HCT116 (cell line): ENCODE results near the gene EXOC6B. TPM values are rescaled to one million over a fixed set of nuclear protein-coding genes. Genes with fewer than 3 reads are reported as not detected.

Experiments
- ATAC-seq: fragments of 200-7000 bp; cut with Tn5 transposase; 2 replicates; pipeline ENCODE4 v1.9.1; 2020; ENCODE audit warnings: mild to moderate bottlenecking, moderate library complexity
- BruUV-seq: library from RNA; stranded (reverse); fragments of 400-500 nt; replicated peaks from 2 replicates; lab custom pipeline; 2021; lab: Mats Ljungman, UMichigan
- CTCF ChIA-PET: fragments of 300-600 bp; sonication (Branson Sonifier 250); formaldehyde crosslinking; loops from one replicate; lab custom pipeline; 2021; ENCODE audit warnings: antibody characterized with exemption; lab: Charles Lee
- POLR2A ChIA-PET: fragments of 300-600, 350-600 bp; sonication (Branson Sonifier 250); formaldehyde crosslinking; loops from one replicate; lab custom pipeline; 2021; ENCODE audit warnings: antibody characterized with exemption; lab: Charles Lee
- RAD21 ChIA-PET, 2 experiments: fragments of 300-600 bp; sonication (Branson Sonifier 250); formaldehyde crosslinking; loops; one replicate each; lab custom pipeline; 2023; ENCODE audit warnings: low total read pairs in 2 of 2; ENCODE audit not compliant: uncharacterized antibody in 2 of 2, unreplicated experiment in 2 of 2, low non-redundant PET in 1 of 2; lab: Charles Lee
- DNase-seq: peaks from one replicate; pipeline ENCODE4 v3.0.0-alpha.2; 2010; ENCODE audit warnings: low read depth, low spot score
- H2AFZ ChIP-seq: fragments of 200-600 bp; shearing (Covaris generic), sonication (generic); 2 replicates; pipeline ENCODE4 v1.6.1; 2017; ENCODE audit warnings: low read depth, mixed run types, mixed read lengths, antibody characterized with exemption, low read length; ENCODE audit not compliant: poor library complexity, severe bottlenecking
- H3K27ac ChIP-seq: 2 replicates; pipeline ENCODE4 v1.5.1; 2012; ENCODE audit warnings: low read depth, low read length
- H3K27me3 ChIP-seq: fragments of 200-600 bp; sonication (generic); 2 replicates; pipeline ENCODE4 v1.6.1; 2016; ENCODE audit warnings: mixed run types, low read length, mixed read lengths; ENCODE audit not compliant: insufficient read depth
- H3K36me3 ChIP-seq, 2 experiments: fragments of 200-500 bp in 1 of 2; fragments of 200-600 bp in 1 of 2; sonication (Bioruptor generic) in 1 of 2; sonication (generic) in 1 of 2; 2 replicates each; pipeline versions ENCODE4 v1.5.1 to v1.6.1; 2014 to 2016; ENCODE audit warnings: low read length in 2 of 2, inconsistent platforms in 1 of 2, mixed read lengths in 1 of 2, mixed run types in 1 of 2; ENCODE audit not compliant: insufficient read depth in 2 of 2, control insufficient read depth in 1 of 2
- H3K4me1 ChIP-seq, 2 experiments: fragments of 200-600 bp in 1 of 2; sonication (generic) in 1 of 2; 2 replicates each; pipeline versions ENCODE4 v1.5.1 to v1.6.1; 2012 to 2017; ENCODE audit warnings: low read length in 2 of 2, inconsistent platforms in 1 of 2, mild to moderate bottlenecking in 1 of 2, mixed read lengths in 1 of 2, mixed run types in 1 of 2, moderate library complexity in 1 of 2; ENCODE audit not compliant: insufficient read depth in 2 of 2, control insufficient read depth in 1 of 2
- H3K4me2 ChIP-seq: fragments of 200-600 bp; sonication (generic); 2 replicates; pipeline ENCODE4 v1.6.1; 2017; ENCODE audit warnings: mixed run types, low read length, mixed read lengths
- H3K4me3 ChIP-seq, 2 experiments: fragments of 200-600 bp in 1 of 2; sonication (generic) in 1 of 2; replicated peaks in 1 of 2; 2 replicates each; pipeline ENCODE4 v1.5.1; 2011 to 2016; ENCODE audit warnings: low read length in 2 of 2, control low read depth in 1 of 2, low read depth in 1 of 2, mild to moderate bottlenecking in 1 of 2, mixed read lengths in 1 of 2, mixed run types in 1 of 2
- H3K79me2 ChIP-seq: fragments of 200-600 bp; sonication (generic); 2 replicates; pipeline ENCODE4 v1.6.1; 2017; ENCODE audit warnings: mild to moderate bottlenecking, mixed run types, low read length, moderate library complexity, mixed read lengths; ENCODE audit not compliant: insufficient read depth
- H3K9ac ChIP-seq: fragments of 200-600 bp; sonication (generic); 2 replicates; pipeline ENCODE4 v1.6.1; 2016; ENCODE audit warnings: low read length, mixed read lengths
- H3K9me2 ChIP-seq: fragments of 200-600 bp; sonication (generic), shearing (Covaris generic); 2 replicates; pipeline ENCODE4 v1.6.1; 2017; ENCODE audit warnings: mixed run types, mild to moderate bottlenecking, moderate library complexity; ENCODE audit not compliant: insufficient read depth
- H3K9me3 ChIP-seq, 2 experiments: fragments of 200-500 bp in 1 of 2; fragments of 200-600 bp in 1 of 2; sonication (Bioruptor generic) in 1 of 2; sonication (generic) in 1 of 2; 2 replicates each; pipeline ENCODE4 v1.6.1; 2014 to 2017; ENCODE audit warnings: low read length in 2 of 2, mixed read lengths in 2 of 2, inconsistent platforms in 1 of 2, low read depth in 1 of 2, mild to moderate bottlenecking in 1 of 2, mixed run types in 1 of 2, moderate library complexity in 1 of 2; ENCODE audit not compliant: control insufficient read depth in 1 of 2, insufficient read depth in 1 of 2
- H4K20me1 ChIP-seq: fragments of 200-600 bp; sonication (generic), shearing (Covaris generic); 2 replicates; pipeline ENCODE4 v1.6.1; 2017; ENCODE audit warnings: mixed run types, mild to moderate bottlenecking, moderate library complexity; ENCODE audit not compliant: insufficient read depth
- CBX3 ChIP-seq: IDR thresholded peaks from 2 replicates; pipeline ENCODE4 v1.6.1; 2012; ENCODE audit warnings: low read depth
- POLR2A ChIP-seq: IDR thresholded peaks from 2 replicates; pipeline ENCODE4 v1.7.0; 2011; ENCODE audit warnings: borderline replicate concordance; ENCODE audit not compliant: insufficient read depth, insufficient read length; ENCODE audit errors: extremely low read depth
- RAD21 ChIP-seq: IDR thresholded peaks from 2 replicates; pipeline ENCODE4 v1.6.1; 2012; ENCODE audit warnings: low read depth, mild to moderate bottlenecking
- SIN3A ChIP-seq: IDR thresholded peaks from 2 replicates; pipeline ENCODE4 v1.6.1; 2012; ENCODE audit warnings: low read depth
- intact Hi-C: fragments of 100-400 bp; cut with micrococcal nuclease; formaldehyde crosslinking; loops from 2 replicates; pipeline ENCODE4 v1.10.0; 2022
- total RNA-seq: library from RNA; stranded (reverse); gene quantifications from one replicate; pipeline ENCODE4 v1.2.1, GENCODE V29; 2021; ENCODE audit not compliant: unreplicated experiment
- TF ChIP-seq, protein P1 (sequence below), 3 experiments: fragments of 200-600 bp in 1 of 3; sonication (generic) in 1 of 3; IDR thresholded peaks in 2 of 3; conservative IDR thresholded peaks in 1 of 3; 2 replicates each; pipeline ENCODE4 v1.5.1; 2012 to 2017; ENCODE audit warnings: low read depth in 2 of 3, low read length in 2 of 3, antibody characterized with exemption in 1 of 3, borderline replicate concordance in 1 of 3, control low read depth in 1 of 3, mild to moderate bottlenecking in 1 of 3, mixed read lengths in 1 of 3, mixed run types in 1 of 3, moderate library complexity in 1 of 3; ENCODE audit not compliant: insufficient read depth in 1 of 3
- TF ChIP-seq, protein P2 (sequence below): IDR thresholded peaks from 2 replicates; pipeline ENCODE4 v1.6.1; 2012

EXOC6B gene
- total RNA-seq, 1 experiment from 2014 or later, result 25.4 TPM

DNA sequence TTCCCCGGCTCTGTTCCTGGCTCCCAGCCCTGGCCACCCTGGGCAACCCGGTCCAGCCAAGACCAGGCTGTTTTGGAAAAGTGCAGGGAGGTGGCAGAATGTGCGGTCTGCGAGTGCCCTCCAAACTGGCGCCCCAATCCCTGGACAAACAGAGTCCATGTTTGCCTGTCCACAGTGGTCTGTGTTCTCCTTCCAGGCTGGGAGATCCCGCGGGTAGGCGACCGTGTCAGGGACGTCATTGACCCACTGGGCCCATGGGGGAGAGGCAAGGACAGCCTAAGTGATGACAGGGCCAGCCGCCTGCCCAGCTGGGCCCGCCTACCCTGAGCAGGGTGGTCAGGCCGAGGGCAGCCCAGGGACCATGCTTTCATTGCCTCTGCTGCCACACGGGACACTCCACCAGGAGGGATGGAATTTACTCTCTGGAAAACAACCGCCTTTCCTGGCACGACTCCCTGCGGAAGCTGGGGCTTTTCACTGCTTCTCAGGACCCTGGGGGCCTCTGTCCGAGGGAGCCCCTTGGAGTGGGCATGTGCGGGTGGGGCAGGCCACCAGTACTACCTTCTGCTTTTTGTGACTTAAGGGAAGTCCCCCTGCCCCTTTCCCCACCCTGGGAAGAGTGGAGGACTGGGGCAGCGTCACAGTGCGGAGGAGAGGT lies 698.3 kb downstream of the EXOC6B start:
- RAD21 ChIA-PET, result no interaction called here
- no peak for TF ChIP-seq SIN3A
- TF ChIP-seq, protein P1, sequence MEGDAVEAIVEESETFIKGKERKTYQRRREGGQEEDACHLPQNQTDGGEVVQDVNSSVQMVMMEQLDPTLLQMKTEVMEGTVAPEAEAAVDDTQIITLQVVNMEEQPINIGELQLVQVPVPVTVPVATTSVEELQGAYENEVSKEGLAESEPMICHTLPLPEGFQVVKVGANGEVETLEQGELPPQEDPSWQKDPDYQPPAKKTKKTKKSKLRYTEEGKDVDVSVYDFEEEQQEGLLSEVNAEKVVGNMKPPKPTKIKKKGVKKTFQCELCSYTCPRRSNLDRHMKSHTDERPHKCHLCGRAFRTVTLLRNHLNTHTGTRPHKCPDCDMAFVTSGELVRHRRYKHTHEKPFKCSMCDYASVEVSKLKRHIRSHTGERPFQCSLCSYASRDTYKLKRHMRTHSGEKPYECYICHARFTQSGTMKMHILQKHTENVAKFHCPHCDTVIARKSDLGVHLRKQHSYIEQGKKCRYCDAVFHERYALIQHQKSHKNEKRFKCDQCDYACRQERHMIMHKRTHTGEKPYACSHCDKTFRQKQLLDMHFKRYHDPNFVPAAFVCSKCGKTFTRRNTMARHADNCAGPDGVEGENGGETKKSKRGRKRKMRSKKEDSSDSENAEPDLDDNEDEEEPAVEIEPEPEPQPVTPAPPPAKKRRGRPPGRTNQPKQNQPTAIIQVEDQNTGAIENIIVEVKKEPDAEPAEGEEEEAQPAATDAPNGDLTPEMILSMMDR (IDR thresholded peaks at IDR 0.05 in 2 of 3, conservative IDR thresholded peaks at IDR 0.05 in 1 of 3; ENCODE audit: borderline replicate concordance in 1 of 3, insufficient read depth in 1 of 3, low read depth in 2 of 3, low read length in 2 of 3), result no peak
- TF ChIP-seq, protein P2, sequence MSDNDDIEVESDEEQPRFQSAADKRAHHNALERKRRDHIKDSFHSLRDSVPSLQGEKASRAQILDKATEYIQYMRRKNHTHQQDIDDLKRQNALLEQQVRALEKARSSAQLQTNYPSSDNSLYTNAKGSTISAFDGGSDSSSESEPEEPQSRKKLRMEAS, result no peak
- TF ChIP-seq CBX3, result no peak
- no peak for TF ChIP-seq RAD21
- no peak for TF ChIP-seq POLR2A
- no peaks in the 10 kb centered on the region for H3K9me2 ChIP-seq
- ATAC-seq (no peak), DNase-seq (no peak)
- no peak overlapping the region for H3K27ac ChIP-seq
- no peak overlapping the region for H3K4me3 ChIP-seq
- no peaks in the 10 kb centered on the region for H3K27me3 ChIP-seq
- no peaks in the 10 kb centered on the region for H3K9me3 ChIP-seq
- no TSS peak for BruUV-seq
- intact Hi-C loops, result no loop called here
- H3K36me3 ChIP-seq, result no peaks in the 10 kb centered on the region
- POLR2A ChIA-PET, result no interaction called here
- H3K9ac ChIP-seq, result no peak overlapping the region
- H3K4me2 ChIP-seq, result no peak overlapping the region
- no peaks in the 10 kb centered on the region for H3K4me1 ChIP-seq
- no peaks in the 10 kb centered on the region for H3K79me2 ChIP-seq
- CTCF ChIA-PET, result interaction anchor here (1.5 kb wide), 1 partner anchor 204 kb away, joined by 3 read pairs; no protein-coding TSS in a partner anchor
- H4K20me1 ChIP-seq, result no peaks in the 10 kb centered on the region
- H2AFZ ChIP-seq, result no peak overlapping the region
